Spinal cord (tissue), 10 donors: Measurements from ENCODE around the gene TBC1D25. TPM values are rescaled to one million over a fixed set of nuclear protein-coding genes. Genes with fewer than 3 reads are reported as not detected.

Experiments used
- DNase-seq, 6 donors: peaks; one replicate each; pipeline versions ENCODE4 v3.0.0 to v3.0.0-alpha.2; 2013 to 2015; ENCODE audit warnings: low spot score in 6 of 6, low read depth in 4 of 6
- H3K27ac ChIP-seq: one replicate; pipeline ENCODE4 v1.5.1; 2013; ENCODE audit warnings: low read depth, low read length, control low read depth
- H3K27me3 ChIP-seq: one replicate; pipeline ENCODE4 v1.6.1; 2013; ENCODE audit warnings: low read length; ENCODE audit not compliant: control insufficient read depth, insufficient read depth
- H3K36me3 ChIP-seq: one replicate; pipeline ENCODE4 v1.6.1; 2013; ENCODE audit warnings: low read length; ENCODE audit not compliant: control insufficient read depth, insufficient read depth
- H3K4me1 ChIP-seq: one replicate; pipeline ENCODE4 v1.6.1; 2013; ENCODE audit warnings: low read length; ENCODE audit not compliant: control insufficient read depth, insufficient read depth
- H3K4me3 ChIP-seq: one replicate; pipeline ENCODE4 v1.5.1; 2013; ENCODE audit warnings: low read depth, low read length, control low read depth
- H3K9me3 ChIP-seq: one replicate; pipeline ENCODE4 v1.6.1; 2013; ENCODE audit warnings: low read length; ENCODE audit not compliant: control insufficient read depth, insufficient read depth
- WGBS: methylation state at CpG from one replicate; pipeline ENCODE4 v1.1.5; 2013; ENCODE audit warnings: missing lambda C conversion rate; ENCODE audit not compliant: insufficient coverage; 5-methylcytosine and 5-hydroxymethylcytosine counted together
- polyA plus RNA-seq, 2 donors: library from polyadenylated mRNA; unstranded; fragments of 120-200 nt; gene quantifications; one replicate each; pipeline ENCODE4 v1.2.1, GENCODE V29; 2013; ENCODE audit not compliant: insufficient read length in 2 of 2
- total RNA-seq, 2 donors: library from RNA; depleted of rRNA in 1 of 2; stranded (reverse); fragments of 120-200 nt in 1 of 2; fragments of >200 nt in 1 of 2; gene quantifications; one replicate each; pipeline versions ENCODE4 v1.2.3 to v1.2.4, GENCODE V29; 2013 to 2014
- donor health status: healthy.

Gene TBC1D25
- total and polyA plus RNA-seq, 4 donors, result 6.8 to 23.3 (median 14.3) TPM

DNA sequence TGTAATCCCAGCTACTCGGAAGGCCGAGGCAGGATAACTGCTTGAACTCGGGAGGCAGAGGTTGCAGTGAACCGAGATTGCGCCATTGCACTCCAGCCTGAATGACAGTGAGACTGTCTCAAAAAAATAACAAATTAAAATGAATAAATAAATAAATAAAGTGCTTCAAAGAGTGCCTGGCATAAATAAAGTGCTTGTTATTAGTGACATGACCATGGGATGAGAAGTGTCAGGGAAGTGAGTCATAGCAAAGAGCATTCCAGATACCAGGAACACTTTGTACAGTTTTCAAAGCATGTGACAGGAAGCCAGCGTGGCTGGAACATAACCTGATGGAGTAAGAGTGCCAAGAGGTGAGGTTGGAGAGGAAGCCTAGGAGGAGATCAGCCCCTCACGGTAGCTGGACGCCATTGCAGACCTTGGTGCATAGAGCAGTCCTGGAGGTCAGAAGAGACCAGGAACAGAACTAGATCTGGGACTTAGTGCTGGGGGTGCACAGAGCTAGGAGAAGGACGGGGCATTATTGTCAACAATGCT is 51.8 kb downstream of the TBC1D25 start:
- Histone ChIP-seq H3K36me3 (no peaks in the 10 kb centered on the region), H3K27ac (no peak overlapping the region), H3K27me3 (no peaks in the 10 kb centered on the region), H3K9me3 (no peaks in the 10 kb centered on the region), H3K4me1 (no peaks in the 10 kb centered on the region), H3K4me3 (no peak overlapping the region)
- WGBS, result 77% methylated on average over 7 of the region's 9 CpGs
- no peak for DNase-seq

DNA sequence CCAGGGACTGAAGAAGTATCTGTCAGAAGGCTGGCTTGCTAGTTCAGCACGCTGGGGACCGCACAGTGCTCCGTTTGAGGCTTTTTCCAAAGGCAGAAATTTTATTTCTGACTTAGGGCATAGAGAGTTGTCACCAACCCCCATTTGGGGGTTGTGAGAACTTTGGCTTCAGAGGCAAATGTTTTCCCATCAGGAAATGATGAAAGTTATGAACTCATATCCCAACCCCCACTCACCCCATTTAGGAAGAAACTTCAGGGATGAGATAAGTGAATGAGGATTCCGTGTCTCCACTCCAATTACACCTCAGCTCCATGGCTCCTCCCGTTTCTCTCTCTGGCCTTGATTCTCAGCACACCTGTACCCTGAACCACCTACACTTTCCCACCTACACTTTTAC is 53.5 kb downstream of the TBC1D25 start:
- H3K4me3 ChIP-seq, result no peak overlapping the region
- peaks cover under 1% of the 10 kb centered on the region for H3K4me1 ChIP-seq
- no peaks in the 10 kb centered on the region for H3K9me3 ChIP-seq
- 78% methylated on average over 5 of the region's 5 CpGs for WGBS
- H3K27me3 ChIP-seq, result no peaks in the 10 kb centered on the region
- H3K36me3 ChIP-seq, result no peaks in the 10 kb centered on the region
- no peak for DNase-seq
- H3K27ac ChIP-seq, result no peak overlapping the region

DNA sequence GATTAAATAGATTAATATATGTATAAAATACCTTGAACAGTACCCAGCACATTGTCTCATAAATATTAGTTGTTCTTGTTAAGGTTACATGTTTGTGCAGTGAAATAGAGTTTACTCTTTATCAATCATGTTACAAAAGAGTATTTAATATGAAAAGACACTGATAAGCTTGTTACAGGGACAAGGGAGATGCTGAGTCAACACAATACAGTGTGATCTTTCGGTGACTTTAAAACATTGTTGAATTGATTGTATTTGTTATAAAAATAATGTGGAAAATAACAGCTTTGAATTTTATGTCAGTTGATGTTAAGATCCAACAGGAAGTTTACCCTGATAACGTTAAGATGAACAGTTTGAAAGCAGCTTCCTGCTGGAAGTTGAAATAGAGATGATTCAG is 56.4 kb downstream of the TBC1D25 start:
- Histone ChIP-seq H3K27ac (no peak overlapping the region), H3K36me3 (peaks cover 23% of the 10 kb centered on the region), H3K27me3 (no peaks in the 10 kb centered on the region), H3K4me1 (peaks cover 10% of the 10 kb centered on the region), H3K4me3 (no peak overlapping the region), H3K9me3 (no peaks in the 10 kb centered on the region)
- no peak for DNase-seq
- WGBS, result 50% methylated on average over 1 of the region's 2 CpGs

- Histone ChIP-seq H3K9me3 (no peaks in the 10 kb centered on the region), H3K36me3 (peaks cover 38% of the 10 kb centered on the region), H3K27me3 (no peaks in the 10 kb centered on the region), H3K4me3 (peak within 1 kb of the TSS; percentile 76), H3K4me1 (peaks cover 10% of the 10 kb centered on the region), H3K27ac (peak within 1 kb of the TSS; percentile 99)
- peak; percentile 71 to 98 (median 78) for DNase-seq
- WGBS, result 31% methylated on average over 60 of the region's 62 CpGs
Measured at GRCh38 chrX:48597353-48598264, 58.1 kb downstream of the TBC1D25 start, which contains the start of gene WDR13. Gene WDR13, plus strand, starts transcription at chrX:48597492. Its CDS starts 505 bp downstream, at chrX:48597997.

GRCh38 chrX:48598614-48599013 is 59.1 kb downstream of the TBC1D25 start:
- Histone ChIP-seq H3K36me3 (peaks cover 42% of the 10 kb centered on the region), H3K4me3 (peak overlapping the region; percentile 76), H3K27ac (no peak overlapping the region), H3K27me3 (no peaks in the 10 kb centered on the region), H3K4me1 (peaks cover 10% of the 10 kb centered on the region), H3K9me3 (no peaks in the 10 kb centered on the region)
- no peak for DNase-seq
- 90% methylated on average over 24 of the region's 25 CpGs for WGBS

- 90% methylated on average over 19 of the region's 20 CpGs for WGBS
- no peaks in the 10 kb centered on the region for H3K27me3 ChIP-seq
- no peak for DNase-seq
- H3K9me3 ChIP-seq, result no peaks in the 10 kb centered on the region
- H3K4me1 ChIP-seq, result peaks cover 10% of the 10 kb centered on the region
- H3K4me3 ChIP-seq, result no peak overlapping the region
- peaks cover 48% of the 10 kb centered on the region for H3K36me3 ChIP-seq
- H3K27ac ChIP-seq, result no peak overlapping the region
Measured at GRCh38 chrX:48599341-48599740, 59.8 kb downstream of the TBC1D25 start.

DNA sequence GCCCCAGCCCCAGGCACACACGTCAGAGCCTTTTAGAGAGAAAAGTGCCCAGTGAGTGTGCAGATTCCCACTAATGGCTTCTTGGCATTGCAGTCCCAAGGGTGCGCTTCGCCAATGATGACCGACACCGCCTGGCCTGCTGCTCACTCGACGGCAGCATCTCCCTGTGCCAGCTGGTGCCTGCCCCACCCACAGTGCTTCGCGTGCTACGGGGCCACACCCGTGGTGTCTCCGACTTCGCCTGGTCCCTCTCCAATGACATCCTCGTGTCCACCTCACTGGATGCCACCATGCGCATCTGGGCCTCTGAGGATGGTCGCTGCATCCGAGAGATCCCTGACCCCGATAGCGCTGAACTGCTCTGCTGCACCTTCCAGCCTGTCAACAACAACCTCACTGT is 60.7 kb downstream of the TBC1D25 start:
- Histone ChIP-seq H3K4me1 (peaks cover 10% of the 10 kb centered on the region), H3K27me3 (no peaks in the 10 kb centered on the region), H3K4me3 (no peak overlapping the region), H3K27ac (no peak overlapping the region), H3K9me3 (no peaks in the 10 kb centered on the region), H3K36me3 (peaks cover 57% of the 10 kb centered on the region)
- WGBS, result 82% methylated on average over 15 of the region's 19 CpGs
- no peak for DNase-seq

GRCh38 chrX:48601741-48602394 is 62.4 kb downstream of the TBC1D25 start:
- WGBS, result 75% methylated on average over 12 of the region's 17 CpGs
- Histone ChIP-seq H3K4me1 (peaks cover 10% of the 10 kb centered on the region), H3K9me3 (no peaks in the 10 kb centered on the region), H3K27me3 (no peaks in the 10 kb centered on the region), H3K27ac (no peak overlapping the region), H3K36me3 (peaks cover 61% of the 10 kb centered on the region), H3K4me3 (no peak overlapping the region)
- no peak for DNase-seq

GRCh38 chrX:48604701-48605100 is 65.2 kb downstream of the TBC1D25 start:
- 82% methylated on average over 15 of the region's 16 CpGs for WGBS
- H3K4me3 ChIP-seq, result no peak overlapping the region
- no peaks in the 10 kb centered on the region for H3K27me3 ChIP-seq
- DNase-seq, result no peak
- H3K27ac ChIP-seq, result no peak overlapping the region
- H3K9me3 ChIP-seq, result no peaks in the 10 kb centered on the region
- H3K36me3 ChIP-seq, result peaks cover 48% of the 10 kb centered on the region
- H3K4me1 ChIP-seq, result no peaks in the 10 kb centered on the region
